GM19324 (cell line): Measurements from ENCODE around the gene CEBPA.

Source experiments
- ATAC-seq: cut with Tn5 transposase; IDR thresholded peaks from one replicate; pipeline ENCODE4 v1.9.1; 2021; ENCODE audit warnings: mild to moderate bottlenecking, moderate library complexity; ENCODE audit not compliant: unreplicated experiment, low FRiP score

The CEBPA gene

DNA sequence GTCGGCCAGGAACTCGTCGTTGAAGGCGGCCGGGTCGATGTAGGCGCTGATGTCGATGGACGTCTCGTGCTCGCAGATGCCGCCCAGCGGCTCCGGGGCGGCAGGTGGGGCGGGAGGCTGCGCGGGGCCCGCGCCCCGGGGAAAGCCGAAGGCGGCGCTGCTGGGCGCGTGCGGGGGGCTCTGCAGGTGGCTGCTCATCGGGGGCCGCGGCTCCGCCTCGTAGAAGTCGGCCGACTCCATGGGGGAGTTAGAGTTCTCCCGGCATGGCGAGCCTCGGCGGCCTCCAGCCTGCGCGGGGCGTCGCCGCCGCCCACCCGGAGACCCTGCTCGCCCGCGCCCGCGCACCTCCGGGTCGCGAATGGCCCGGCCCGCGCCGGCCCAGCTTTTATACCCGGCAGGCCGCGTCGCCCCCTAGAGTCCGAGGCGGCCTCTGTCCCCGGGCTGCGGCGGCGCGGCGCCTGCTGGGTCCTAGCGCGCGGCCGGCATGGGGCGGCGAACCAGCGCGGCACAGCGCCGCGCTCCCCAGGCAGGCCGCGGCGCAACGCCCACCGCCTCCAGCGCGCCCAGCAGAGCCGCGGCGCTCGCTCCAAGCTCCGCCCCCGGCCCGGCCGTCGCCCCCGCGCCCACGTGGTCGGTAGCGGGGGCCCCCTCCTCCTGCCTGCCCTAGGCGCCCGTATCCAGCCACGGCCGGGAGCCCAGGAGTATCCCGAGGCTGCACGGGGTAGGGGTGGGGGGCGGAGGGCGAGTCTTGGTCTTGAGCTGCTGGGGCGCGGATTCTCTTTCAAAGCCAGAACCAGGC lies at the start of gene CEBPA:
Gene CEBPA (minus strand): TSS at position 360 of the 799 bp plus-strand sequence. CDS start 120 bp downstream, at position 240.
- peak; percentile 71 for ATAC-seq

- no peak for ATAC-seq
Observed at GRCh38 chr19:33350538-33351309, 48.4 kb upstream of the CEBPA start.

DNA sequence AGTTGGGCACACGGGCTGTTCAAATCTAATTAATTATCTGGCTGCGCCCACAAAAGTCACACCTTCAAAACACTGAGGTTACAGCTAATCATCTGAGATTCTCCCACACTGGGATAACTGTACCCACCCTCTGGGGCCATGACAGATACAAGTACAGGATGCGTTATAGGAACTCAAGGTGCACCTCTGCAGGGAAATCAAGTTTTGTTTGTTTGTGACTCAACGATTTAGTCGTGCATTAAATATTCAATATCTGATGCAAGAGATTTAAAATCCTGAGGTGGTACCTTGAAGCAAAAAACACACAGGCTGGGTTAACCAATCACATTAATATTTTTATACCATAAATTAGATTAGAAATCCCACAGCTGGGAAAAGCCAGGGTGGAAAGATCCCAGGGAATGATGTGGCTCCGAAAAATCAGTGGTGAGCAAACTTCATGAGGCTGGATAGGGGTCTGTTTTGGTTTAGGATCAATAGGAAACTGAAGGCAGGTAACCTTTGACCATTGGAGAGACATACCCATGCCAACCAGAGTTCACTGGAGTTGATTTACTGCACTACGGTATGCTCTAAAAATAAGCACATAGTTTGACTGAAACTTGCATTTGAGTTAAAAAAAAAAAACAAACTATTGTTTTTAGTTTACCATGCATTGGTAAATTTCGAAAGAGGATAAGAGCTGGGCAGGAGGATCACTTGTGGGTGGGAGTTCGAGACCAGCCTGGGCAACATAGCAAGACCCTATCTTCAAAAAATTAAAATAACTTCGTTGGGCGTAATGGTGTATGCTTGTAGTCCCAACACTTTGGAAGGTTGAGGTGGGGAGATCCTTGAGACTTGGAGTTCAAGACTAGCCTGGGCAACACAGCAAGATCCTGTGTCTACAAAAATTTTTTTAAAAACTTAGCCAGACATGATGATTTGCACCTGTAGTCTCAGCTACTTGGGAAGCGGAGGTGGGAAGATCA lies 47.3 kb upstream of the CEBPA start:
- no peak for ATAC-seq

GRCh38 chr19:33348301-33349010 lies 46.1 kb upstream of the CEBPA start:
- ATAC-seq: no peak

- ATAC-seq: no peak
Observed at GRCh38 chr19:33347300-33347699, 45.0 kb upstream of the CEBPA start.

DNA sequence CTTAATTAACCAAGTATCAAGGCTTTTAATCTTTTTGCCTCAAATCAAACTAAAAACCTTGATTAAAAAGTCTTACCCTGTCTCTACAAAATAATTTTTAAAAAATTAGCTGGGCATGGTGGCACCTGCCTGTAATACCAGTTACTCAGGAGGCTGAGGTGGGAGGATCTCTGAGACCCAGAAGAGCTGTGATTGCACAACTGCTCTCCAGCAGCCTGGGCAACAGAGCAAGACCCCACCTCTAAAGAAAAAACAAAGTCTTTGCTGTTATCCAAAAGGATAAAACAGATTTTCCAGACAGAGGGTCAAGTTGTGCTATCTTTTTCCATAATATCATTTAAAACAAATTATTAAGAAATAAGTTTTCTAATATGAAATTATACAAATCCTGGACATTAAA lies 44.3 kb upstream of the CEBPA start:
- no peak for ATAC-seq

DNA sequence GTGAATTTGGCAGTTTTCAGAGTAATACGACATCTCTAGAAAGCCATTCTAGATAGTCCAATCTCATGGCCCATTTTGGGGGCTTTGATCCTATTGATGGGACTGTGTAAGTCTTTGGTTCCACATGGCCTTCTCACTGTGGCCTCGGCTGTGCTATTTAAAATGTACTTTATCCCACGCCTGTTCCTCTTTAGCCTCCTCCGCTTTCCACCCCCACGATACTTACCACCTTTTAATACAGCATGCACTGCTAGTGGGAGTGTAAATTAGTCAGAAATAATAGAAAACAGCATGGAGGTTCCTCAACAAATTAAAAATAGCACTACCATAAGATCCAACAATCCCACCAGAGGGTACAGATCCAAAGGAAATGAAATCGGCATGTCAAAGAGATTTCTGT lies 42.8 kb upstream of the CEBPA start:
- ATAC-seq: no peak

- no peak for ATAC-seq
Observed at GRCh38 chr19:33344573-33344925, 42.2 kb upstream of the CEBPA start.

- ATAC-seq: no peak
Observed at GRCh38 chr19:33343859-33344572, 41.7 kb upstream of the CEBPA start.

DNA sequence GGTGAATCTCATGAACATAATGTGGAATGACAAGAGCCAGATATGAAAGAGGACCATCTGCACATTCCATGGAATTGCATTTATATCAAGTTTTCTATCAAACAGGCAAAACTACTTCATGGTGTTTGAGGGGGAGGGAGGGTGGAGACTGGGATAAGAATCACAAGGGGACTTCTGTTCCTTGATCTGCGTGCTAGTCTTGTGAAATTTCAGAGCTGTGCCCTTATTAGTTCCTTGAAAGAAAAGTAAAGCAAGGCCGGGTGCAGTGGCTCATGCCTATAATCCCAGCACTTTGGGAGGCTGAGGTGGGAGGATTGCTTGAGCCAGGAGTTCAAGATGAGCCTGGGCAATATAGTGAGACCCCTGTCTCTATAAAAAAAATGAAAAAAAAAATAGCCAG lies 41.0 kb upstream of the CEBPA start:
- ATAC-seq: no peak

- no peak for ATAC-seq
Observed at GRCh38 chr19:33340991-33341390, 38.7 kb upstream of the CEBPA start.

GRCh38 chr19:33339016-33339984 lies 37.0 kb upstream of the CEBPA start:
- ATAC-seq: no peak

DNA sequence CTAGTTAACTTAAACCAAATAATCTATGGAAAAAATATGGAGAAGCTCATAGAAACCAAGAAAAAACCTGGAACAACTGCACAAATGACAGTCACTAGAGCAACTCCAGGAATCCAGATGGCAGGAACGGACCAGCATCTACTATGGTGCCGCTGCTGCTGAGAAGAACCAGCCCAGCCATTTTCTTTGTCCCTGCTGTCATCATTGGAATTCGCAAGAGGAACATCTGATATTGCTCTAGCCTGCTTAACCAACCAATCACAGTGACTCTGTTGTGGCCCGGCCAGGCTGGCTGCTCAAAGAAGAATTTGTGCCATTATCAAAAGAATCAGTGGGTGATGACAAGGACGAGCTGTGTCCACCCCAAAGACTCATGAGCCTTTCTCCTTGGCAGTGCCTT lies 33.1 kb upstream of the CEBPA start:
- no peak for ATAC-seq

DNA sequence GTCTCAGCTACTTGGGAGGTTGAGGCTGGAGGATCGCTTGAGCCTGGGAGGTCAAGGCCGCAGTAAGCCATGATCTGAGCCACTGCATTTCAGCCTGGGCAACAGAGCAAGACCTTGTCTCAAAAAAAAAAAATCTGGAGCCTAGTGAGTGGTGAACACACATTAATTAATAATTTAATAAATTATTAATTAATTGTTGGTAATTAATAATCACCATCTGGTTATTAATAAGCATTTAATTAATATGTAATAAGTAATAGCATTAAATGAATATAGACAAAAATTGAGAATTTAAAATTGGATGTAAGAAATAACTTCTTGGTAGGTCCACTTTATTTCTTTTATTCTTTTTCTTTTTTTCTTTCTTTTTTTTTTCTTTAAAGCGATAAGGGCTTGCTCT lies 31.9 kb upstream of the CEBPA start:
- ATAC-seq: no peak

DNA sequence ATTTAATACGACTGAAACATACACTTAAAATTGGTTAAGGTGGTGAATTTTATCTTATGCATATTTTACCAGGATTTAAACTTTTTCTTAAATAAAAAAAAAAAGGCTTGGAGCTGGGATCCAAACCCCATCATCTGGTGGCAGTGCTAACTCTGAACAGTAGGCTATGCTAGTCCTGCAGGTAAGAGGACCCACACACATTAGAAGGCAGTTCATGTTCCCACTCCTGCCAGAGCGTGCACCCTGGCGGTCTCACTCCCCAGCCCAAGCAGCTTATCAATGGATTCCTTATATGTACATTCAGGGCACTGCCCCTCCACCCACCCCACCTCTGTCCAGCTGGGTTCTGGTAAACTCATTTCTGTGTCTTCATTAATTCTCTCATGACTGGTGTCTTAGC lies 31.3 kb upstream of the CEBPA start:
- ATAC-seq: no peak

DNA sequence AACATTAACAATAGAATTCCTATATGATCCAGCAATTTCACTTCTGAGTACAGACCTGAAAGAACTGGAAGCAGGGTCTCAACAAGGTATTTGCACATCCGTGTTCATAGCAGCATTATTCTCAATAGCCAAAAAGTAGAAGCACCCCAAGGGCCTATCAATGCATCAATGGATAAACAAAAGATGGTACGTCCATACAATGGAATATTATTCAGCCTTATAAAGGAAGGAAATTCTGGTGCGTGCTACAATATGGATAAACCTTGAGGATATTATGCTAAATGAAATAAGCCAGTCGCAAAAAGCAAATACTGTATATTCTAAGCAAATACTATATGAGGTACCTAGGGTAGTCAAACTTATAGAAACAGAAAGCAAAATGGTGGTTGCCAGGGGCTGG lies 30.8 kb upstream of the CEBPA start:
- ATAC-seq: no peak

- no peak for ATAC-seq
Observed at GRCh38 chr19:33332248-33332647, 29.9 kb upstream of the CEBPA start.

- ATAC-seq: no peak
Observed at GRCh38 chr19:33329736-33330135, 27.4 kb upstream of the CEBPA start.
